Breast epithelium (tissue), 3 donors: ENCODE measurements around the gene NDUFS6.

ENCODE experiments used
- CTCF ChIP-seq, 3 donors: fragments of 450-650 bp; IDR thresholded peaks; one replicate each; pipeline ENCODE4 v1.5.1; 2016 to 2017; ENCODE audit warnings: antibody characterized with exemption in 3 of 3, mild to moderate bottlenecking in 3 of 3, moderate library complexity in 3 of 3
- POLR2AphosphoS5 ChIP-seq, 3 donors: sonication (generic); formaldehyde crosslinking; IDR thresholded peaks; one replicate each; pipeline ENCODE4 v1.6.1; 2017; ENCODE audit warnings: antibody characterized with exemption in 3 of 3

- TF ChIP-seq CTCF (IDR thresholded peaks at IDR 0.05) (no peak), POLR2AphosphoS5 (IDR thresholded peaks at IDR 0.05) (no peak)
Measured at GRCh38 chr5:1815071-1815786, 14.0 kb downstream of the NDUFS6 start.
